Large intestine (tissue), 3 donors: ENCODE data around the gene DDX10. TPM values are rescaled to one million over a fixed set of nuclear protein-coding genes. Genes with fewer than 3 reads are reported as not detected.
"Not testable (repeated sequence)": the region's sequence is repeated elsewhere in the genome, so short reads cannot be mapped to it uniquely, and the experiment has no call there.

Source experiments
- DNase-seq, 2 donors: peaks; one replicate each; pipeline versions ENCODE4 v3.0.0 to v3.0.0-alpha.2; 2013
- H3K27ac ChIP-seq: one replicate; pipeline ENCODE4 v1.5.1; 2013; ENCODE audit warnings: low read length
- H3K27me3 ChIP-seq: 2 replicates; pipeline ENCODE4 v1.6.1; 2013; ENCODE audit warnings: low read length; ENCODE audit not compliant: control insufficient read depth, insufficient read depth
- H3K36me3 ChIP-seq: 2 replicates; pipeline ENCODE4 v1.6.1; 2013; ENCODE audit warnings: low read length; ENCODE audit not compliant: control insufficient read depth, insufficient read depth
- H3K4me1 ChIP-seq: one replicate; pipeline ENCODE4 v1.6.1; 2013; ENCODE audit warnings: low read length; ENCODE audit not compliant: control insufficient read depth, insufficient read depth
- H3K4me3 ChIP-seq: one replicate; pipeline ENCODE4 v1.5.1; 2013; ENCODE audit warnings: low read length
- H3K9me3 ChIP-seq: one replicate; pipeline ENCODE4 v1.6.1; 2013; ENCODE audit warnings: mild to moderate bottlenecking, low read depth, low read length, moderate library complexity; ENCODE audit not compliant: control insufficient read depth
- WGBS: methylation state at CpG from one replicate; pipeline ENCODE4 v1.1.5; 2013; ENCODE audit warnings: low lambda C conversion rate; ENCODE audit not compliant: insufficient coverage; 5-methylcytosine and 5-hydroxymethylcytosine counted together
- polyA plus RNA-seq: library from polyadenylated mRNA; unstranded; fragments of 120-200 nt; gene quantifications from one replicate; pipeline ENCODE4 v1.2.1, GENCODE V29; 2013

DDX10 gene
- polyA plus RNA-seq, 1 donor = 17.8 TPM

DNA sequence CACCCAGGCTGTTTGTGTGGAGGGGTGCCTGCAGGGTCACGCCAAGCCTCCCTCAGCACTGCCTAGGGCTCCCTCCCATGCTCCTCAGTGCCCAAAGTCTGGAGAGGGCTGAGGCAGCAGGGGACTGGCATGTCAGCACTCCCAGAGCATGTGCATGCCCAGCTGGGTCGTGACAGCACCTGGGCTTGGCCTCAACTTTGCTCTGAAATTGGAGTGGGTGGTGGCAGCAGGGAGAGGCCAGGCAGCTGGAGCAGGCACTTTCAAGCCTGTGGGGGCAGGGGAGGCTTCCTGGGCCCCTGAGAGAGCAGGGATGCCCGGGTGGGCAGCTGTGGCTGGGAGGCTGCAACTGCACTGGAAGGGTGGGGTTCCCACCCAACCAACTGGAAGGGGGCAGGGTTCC lies 35.6 kb upstream of the DDX10 start:
- Histone ChIP-seq H3K27ac (no peak overlapping the region), H3K27me3 (peaks cover 60% of the 10 kb centered on the region), H3K36me3 (no peaks in the 10 kb centered on the region), H3K4me3 (no peak overlapping the region), H3K9me3 (peaks cover 17% of the 10 kb centered on the region), H3K4me1 (no peaks in the 10 kb centered on the region)
- no peak for DNase-seq
- WGBS = no CpG with 5 or more reads among the region's 3 CpGs

DNA sequence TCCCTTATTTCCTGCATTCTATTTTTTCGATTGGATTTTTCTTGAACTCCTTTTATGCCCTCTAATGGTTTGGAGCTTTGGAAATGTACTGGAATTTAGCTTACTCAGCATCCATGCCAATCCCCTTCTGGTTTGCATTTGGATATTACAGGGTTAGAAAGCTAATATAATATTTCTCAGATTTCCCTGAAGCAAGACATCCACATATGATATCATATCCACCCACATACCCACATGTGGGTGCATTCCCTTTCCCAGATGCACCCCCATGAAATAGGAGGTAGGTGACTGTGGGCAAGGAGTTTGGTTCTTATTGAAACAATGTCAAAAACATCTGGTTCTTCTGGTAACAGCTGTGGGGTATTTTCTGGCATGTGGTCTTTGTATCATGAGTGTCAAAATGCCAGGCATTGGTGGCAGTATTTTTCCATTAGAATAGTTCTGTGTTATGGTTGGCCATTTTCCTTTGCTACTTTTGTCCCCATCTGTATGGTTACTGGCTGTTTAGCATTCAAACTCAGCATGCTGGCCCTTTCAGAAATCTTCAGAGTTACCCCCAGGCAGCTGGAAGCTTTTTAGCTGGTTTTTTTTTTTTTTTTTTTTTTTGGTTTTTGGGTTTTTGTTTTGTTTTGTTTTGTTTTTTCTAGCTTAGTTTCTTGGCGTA lies 32.7 kb upstream of the DDX10 start:
- peaks cover 56% of the 10 kb centered on the region for H3K27me3 ChIP-seq
- H3K4me1 ChIP-seq = no peaks in the 10 kb centered on the region
- H3K9me3 ChIP-seq = peaks cover 17% of the 10 kb centered on the region
- H3K36me3 ChIP-seq = no peaks in the 10 kb centered on the region
- H3K27ac ChIP-seq = no peak overlapping the region
- DNase-seq = no peak
- 88% methylated on average over 1 of the region's 2 CpGs for WGBS
- no peak overlapping the region for H3K4me3 ChIP-seq

- Histone ChIP-seq H3K27me3 (peaks cover 50% of the 10 kb centered on the region), H3K4me3 (no peak overlapping the region), H3K9me3 (no peaks in the 10 kb centered on the region), H3K36me3 (no peaks in the 10 kb centered on the region), H3K27ac (no peak overlapping the region), H3K4me1 (no peaks in the 10 kb centered on the region)
- no peak for DNase-seq
Measured at GRCh38 chr11:108635106-108635505, 29.8 kb upstream of the DDX10 start.

DNA sequence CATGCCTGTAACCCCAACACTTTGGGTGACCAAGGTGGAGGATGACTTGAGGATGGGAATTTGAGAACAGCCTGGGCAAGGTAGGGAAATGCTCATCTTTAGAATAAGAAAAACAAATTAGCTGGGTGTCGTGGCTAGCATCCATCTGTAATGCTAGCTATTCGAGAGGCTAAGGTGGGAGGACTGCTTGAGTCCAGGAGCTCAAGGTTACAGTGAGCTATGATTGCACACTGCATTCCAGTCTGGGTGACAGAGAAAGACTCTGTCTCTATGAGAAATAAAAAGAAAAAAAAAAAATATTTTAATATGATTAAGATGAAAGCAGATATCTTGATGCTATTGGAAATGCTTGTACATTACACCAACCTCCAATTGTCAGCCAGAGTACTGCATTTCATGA lies 28.6 kb upstream of the DDX10 start:
- Histone ChIP-seq H3K9me3 (no peaks in the 10 kb centered on the region), H3K36me3 (no peaks in the 10 kb centered on the region), H3K27me3 (peaks cover 50% of the 10 kb centered on the region), H3K27ac (no peak overlapping the region), H3K4me1 (no peaks in the 10 kb centered on the region), H3K4me3 (no peak overlapping the region)
- DNase-seq = no peak
- WGBS = no CpG with 5 or more reads among the region's 2 CpGs

DNA sequence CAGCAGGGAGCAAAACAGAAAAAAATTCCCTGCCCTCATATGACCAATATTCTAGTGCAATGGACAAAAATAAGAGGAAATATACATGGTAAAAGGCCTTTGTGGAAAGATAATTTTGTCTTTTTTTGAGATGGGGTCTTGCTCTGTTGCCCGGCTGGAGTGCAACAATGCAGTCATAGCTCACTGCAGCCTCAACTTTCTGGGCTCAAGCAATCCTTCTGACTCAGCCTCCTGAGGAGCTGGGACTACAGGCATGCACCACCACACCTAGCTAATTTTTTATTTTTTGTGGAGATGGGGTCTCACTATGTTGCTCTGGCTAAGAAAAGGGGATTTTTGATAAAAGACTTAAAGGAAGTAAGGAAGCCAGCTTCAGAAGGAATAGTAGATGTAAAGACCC lies 25.7 kb upstream of the DDX10 start:
- no peak for DNase-seq
- no CpG with 5 or more reads among the region's 1 CpG for WGBS
- Histone ChIP-seq H3K4me3 (no peak overlapping the region), H3K27me3 (peaks cover 34% of the 10 kb centered on the region), H3K9me3 (no peaks in the 10 kb centered on the region), H3K4me1 (no peaks in the 10 kb centered on the region), H3K27ac (no peak overlapping the region), H3K36me3 (no peaks in the 10 kb centered on the region)

- not testable (repeated sequence) for H3K27ac ChIP-seq, H3K4me3 ChIP-seq, H3K36me3 ChIP-seq, H3K4me1 ChIP-seq, H3K9me3 ChIP-seq, DNase-seq
- WGBS = no CpG with 5 or more reads among the region's 1 CpG
- peaks cover 17% of the 10 kb centered on the region for H3K27me3 ChIP-seq
Measured at GRCh38 chr11:108641752-108642151, 23.1 kb upstream of the DDX10 start.

GRCh38 chr11:108643974-108644373 lies 20.9 kb upstream of the DDX10 start:
- no peak for DNase-seq
- no peaks in the 10 kb centered on the region for H3K36me3 ChIP-seq
- H3K4me1 ChIP-seq = no peaks in the 10 kb centered on the region
- no peaks in the 10 kb centered on the region for H3K9me3 ChIP-seq
- no CpG with 5 or more reads among the region's 1 CpG for WGBS
- H3K4me3 ChIP-seq = no peak overlapping the region
- H3K27ac ChIP-seq = no peak overlapping the region
- peaks cover 8% of the 10 kb centered on the region for H3K27me3 ChIP-seq

DNA sequence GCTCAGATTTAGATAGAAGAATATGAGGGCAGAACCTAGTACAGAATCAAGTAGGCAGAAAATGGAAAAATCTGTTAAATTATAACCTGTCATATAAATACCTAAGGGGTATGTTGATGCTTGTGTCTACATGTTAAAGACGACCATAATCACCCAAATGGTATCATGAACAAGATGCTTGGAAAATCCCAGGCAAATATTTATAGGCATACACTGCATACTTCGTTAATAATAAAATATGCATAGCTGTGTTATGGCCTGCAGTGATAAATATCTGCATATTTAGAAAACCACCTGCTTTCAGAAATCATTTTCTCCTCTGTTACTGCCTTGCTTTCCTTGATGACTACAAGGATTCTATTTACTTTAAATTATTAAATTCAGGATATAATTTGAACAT lies 18.9 kb upstream of the DDX10 start:
- Histone ChIP-seq H3K27me3 (no peaks in the 10 kb centered on the region), H3K27ac (no peak overlapping the region), H3K9me3 (no peaks in the 10 kb centered on the region), H3K4me1 (no peaks in the 10 kb centered on the region), H3K36me3 (no peaks in the 10 kb centered on the region), H3K4me3 (no peak overlapping the region)
- 67% methylated on average over 1 of the region's 2 CpGs for WGBS
- DNase-seq = no peak

DNA sequence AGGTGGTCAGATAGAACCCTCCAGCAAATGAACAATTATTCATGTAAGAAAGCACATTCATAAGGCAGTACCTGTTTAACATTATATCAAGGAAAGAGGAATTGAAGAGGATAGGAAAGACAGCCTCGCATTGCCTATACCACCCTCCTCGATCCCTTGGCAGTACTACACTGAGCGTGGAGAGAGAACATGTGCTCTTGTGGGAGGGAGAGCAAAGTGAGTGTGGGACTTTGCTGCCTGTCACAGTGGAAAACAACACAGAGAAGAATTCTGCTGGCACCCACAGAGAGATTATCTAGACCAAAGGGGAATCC lies 17.5 kb upstream of the DDX10 start:
- no peak overlapping the region for H3K4me3 ChIP-seq
- H3K27me3 ChIP-seq = no peaks in the 10 kb centered on the region
- H3K9me3 ChIP-seq = no peaks in the 10 kb centered on the region
- no peaks in the 10 kb centered on the region for H3K4me1 ChIP-seq
- 100% methylated on average over 1 of the region's 3 CpGs for WGBS
- no peak for DNase-seq
- H3K36me3 ChIP-seq = no peaks in the 10 kb centered on the region
- no peak overlapping the region for H3K27ac ChIP-seq

DNA sequence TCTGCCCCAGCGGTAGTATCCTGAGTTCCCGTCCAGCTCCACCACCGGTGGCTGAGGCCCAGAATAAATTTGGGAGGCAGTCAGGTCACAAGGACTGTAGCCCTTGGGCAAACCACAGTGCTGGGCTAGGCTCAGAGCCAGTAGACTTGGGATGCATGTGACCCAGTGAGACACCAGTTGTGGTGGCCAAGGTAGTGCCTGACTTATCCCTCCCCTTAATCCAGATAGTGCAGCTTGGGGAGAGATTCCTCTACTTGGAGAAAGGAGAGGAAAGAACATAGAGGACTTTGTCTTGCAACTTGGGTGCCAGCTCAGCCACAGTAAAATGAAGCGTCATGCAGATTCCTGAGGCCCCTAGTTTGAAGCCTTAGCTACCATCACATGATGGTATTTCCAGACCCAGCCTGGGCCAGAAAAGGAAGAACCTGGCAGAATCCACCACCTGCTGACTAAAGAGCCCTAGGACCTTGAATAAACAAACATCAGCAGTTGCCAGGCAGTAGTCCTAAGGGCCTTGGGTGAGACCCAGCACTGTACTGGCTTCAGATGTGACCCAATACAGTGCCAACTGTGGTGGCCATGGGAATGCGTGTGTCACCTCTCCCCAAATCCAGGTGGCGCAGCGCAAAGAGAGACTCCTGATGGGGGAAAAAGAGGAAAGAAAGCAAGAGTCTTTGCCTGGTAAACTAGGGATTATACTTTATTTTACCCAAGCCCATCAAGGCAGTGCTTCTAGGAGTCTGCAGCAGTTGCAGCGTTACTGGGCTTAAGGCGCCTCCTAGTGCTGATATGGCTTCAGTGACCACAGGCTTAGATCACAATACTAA lies 17.0 kb upstream of the DDX10 start:
- no CpG with 5 or more reads among the region's 9 CpGs for WGBS
- H3K4me1 ChIP-seq = no peaks in the 10 kb centered on the region
- no peaks in the 10 kb centered on the region for H3K9me3 ChIP-seq
- peak; percentile 43 to 51 for DNase-seq
- H3K36me3 ChIP-seq = no peaks in the 10 kb centered on the region
- H3K27me3 ChIP-seq = no peaks in the 10 kb centered on the region
- no peak overlapping the region for H3K4me3 ChIP-seq
- no peak overlapping the region for H3K27ac ChIP-seq

DNA sequence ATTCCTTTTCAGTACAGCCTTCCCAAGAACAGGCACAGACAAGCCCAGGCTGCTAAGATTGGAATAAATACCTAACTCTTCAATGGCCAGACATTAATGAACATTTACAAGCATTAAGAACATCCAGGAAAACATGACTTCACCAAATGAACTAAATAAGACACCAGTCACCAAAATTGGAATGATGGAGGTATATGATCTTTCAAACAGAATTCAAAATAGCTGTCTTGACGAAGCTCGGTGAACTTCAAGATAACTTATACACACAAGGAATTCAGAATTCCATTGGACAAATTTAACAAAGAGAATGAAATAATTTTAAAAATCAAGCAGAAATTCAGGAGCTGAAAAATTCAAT lies 16.4 kb upstream of the DDX10 start:
- no peaks in the 10 kb centered on the region for H3K36me3 ChIP-seq
- no peaks in the 10 kb centered on the region for H3K4me1 ChIP-seq
- no peaks in the 10 kb centered on the region for H3K27me3 ChIP-seq
- H3K27ac ChIP-seq = no peak overlapping the region
- no peaks in the 10 kb centered on the region for H3K9me3 ChIP-seq
- no peak for DNase-seq
- H3K4me3 ChIP-seq = no peak overlapping the region
- WGBS = 100% methylated on average over 2 of the region's 2 CpGs
